MM.1S (cell line): Measurements from ENCODE around the gene FARS2.

Experiments
- DNase-seq: peaks from one replicate; pipeline ENCODE4 v3.0.0-alpha.2; 2015
- H2AFZ ChIP-seq: fragments of 300-600 bp; sonication (generic); 2 replicates; pipeline ENCODE4 v1.6.0; 2016; ENCODE audit warnings: antibody characterized with exemption, low read length
- H3F3A ChIP-seq: fragments of 300-600 bp; sonication (generic); 2 replicates; pipeline ENCODE4 v1.6.1; 2016; ENCODE audit warnings: mild to moderate bottlenecking, antibody characterized with exemption, low read length, moderate library complexity, mixed read lengths; ENCODE audit not compliant: insufficient read depth
- H3K27ac ChIP-seq: fragments of 300-600 bp; sonication (generic); 2 replicates; pipeline ENCODE4 v1.5.1; 2016; ENCODE audit warnings: mild to moderate bottlenecking, low read length
- H3K27me3 ChIP-seq: fragments of 300-600 bp; sonication (generic); replicated peaks from 2 replicates; pipeline ENCODE4 v1.6.0; 2016; ENCODE audit warnings: low read length; ENCODE audit not compliant: insufficient read depth
- H3K36me3 ChIP-seq: fragments of 300-600 bp; sonication (generic); replicated peaks from 2 replicates; pipeline ENCODE4 v1.6.1; 2016; ENCODE audit warnings: mild to moderate bottlenecking, low read length, mixed read lengths; ENCODE audit not compliant: insufficient read depth
- H3K4me1 ChIP-seq: fragments of 300-600 bp; sonication (generic); 2 replicates; pipeline ENCODE4 v1.6.1; 2016; ENCODE audit warnings: low read length, mixed read lengths
- H3K4me2 ChIP-seq: fragments of 300-600 bp; sonication (generic); 2 replicates; pipeline ENCODE4 v1.6.0; 2016; ENCODE audit warnings: low read depth, low read length
- H3K4me3 ChIP-seq: fragments of 300-600 bp; sonication (generic); 2 replicates; pipeline ENCODE4 v1.5.1; 2016; ENCODE audit warnings: low read length, mixed read lengths
- H3K79me2 ChIP-seq: fragments of 300-600 bp; sonication (generic); 2 replicates; pipeline ENCODE4 v1.6.1; 2016; ENCODE audit warnings: mixed run types, low read length, mixed read lengths
- H3K9ac ChIP-seq: fragments of 300-600 bp; sonication (generic); 2 replicates; pipeline ENCODE4 v1.6.1; 2016; ENCODE audit warnings: low read length, mixed read lengths
- H3K9me2 ChIP-seq: fragments of 300-600 bp; sonication (generic); replicated peaks from 2 replicates; pipeline ENCODE4 v1.6.1; 2016; ENCODE audit warnings: mild to moderate bottlenecking, low read length, mixed read lengths; ENCODE audit not compliant: insufficient read depth
- H3K9me3 ChIP-seq: fragments of 300-600 bp; sonication (generic); replicated peaks from 2 replicates; pipeline ENCODE4 v1.6.1; 2016; ENCODE audit warnings: mild to moderate bottlenecking, low read length, mixed read lengths; ENCODE audit not compliant: insufficient read depth
- H4K20me1 ChIP-seq: fragments of 300-600 bp; sonication (generic); 2 replicates; pipeline ENCODE4 v1.6.1; 2016; ENCODE audit warnings: mild to moderate bottlenecking, low read length, moderate library complexity, mixed read lengths; ENCODE audit not compliant: insufficient read depth
- CTCF ChIP-seq: fragments of 300-600 bp; sonication (generic); IDR thresholded peaks from 2 replicates; pipeline ENCODE4 v1.5.1; 2016; ENCODE audit warnings: antibody characterized with exemption, low read length, mixed read lengths
- EZH2 ChIP-seq: fragments of 300-600 bp; sonication (generic); optimal IDR thresholded peaks from 2 replicates; pipeline ENCODE3; 2017; ENCODE audit warnings: low read depth, mild to moderate bottlenecking, antibody characterized with exemption, low read length, mixed read lengths
- EZH2phosphoT487 ChIP-seq: fragments of 300-600 bp; sonication (generic); IDR thresholded peaks from 2 replicates; pipeline ENCODE4 v1.6.1; 2018; ENCODE audit warnings: antibody characterized with exemption, low read length

The FARS2 gene

GRCh38 chr6:5705252-5705651 is 443.9 kb downstream of the FARS2 start:
- Histone ChIP-seq H2AFZ (no peak overlapping the region), H4K20me1 (no peaks in the 10 kb centered on the region), H3K9me3 (no peaks in the 10 kb centered on the region), H3K4me1 (no peaks in the 10 kb centered on the region), H3K36me3 (no peaks in the 10 kb centered on the region), H3K79me2 (no peaks in the 10 kb centered on the region), H3K9me2 (no peaks in the 10 kb centered on the region), H3K27ac (no peak overlapping the region), H3K4me3 (no peak overlapping the region), H3K27me3 (no peaks in the 10 kb centered on the region), H3F3A (no peaks in the 10 kb centered on the region), H3K9ac (no peak overlapping the region), H3K4me2 (no peak overlapping the region)
- DNase-seq, result no peak
- TF ChIP-seq CTCF (no peak), EZH2phosphoT487 (no peak), EZH2 (no peak)

- no peaks in the 10 kb centered on the region for H3K9me2 ChIP-seq
- no peaks in the 10 kb centered on the region for H3F3A ChIP-seq
- H3K9ac ChIP-seq, result no peak overlapping the region
- H4K20me1 ChIP-seq, result no peaks in the 10 kb centered on the region
- no peak overlapping the region for H2AFZ ChIP-seq
- H3K27me3 ChIP-seq, result no peaks in the 10 kb centered on the region
- H3K9me3 ChIP-seq, result no peaks in the 10 kb centered on the region
- H3K79me2 ChIP-seq, result no peaks in the 10 kb centered on the region
- no peaks in the 10 kb centered on the region for H3K4me1 ChIP-seq
- no peak for DNase-seq
- H3K4me3 ChIP-seq, result no peak overlapping the region
- no peaks in the 10 kb centered on the region for H3K36me3 ChIP-seq
- H3K27ac ChIP-seq, result no peak overlapping the region
- no peak for TF ChIP-seq EZH2
- TF ChIP-seq CTCF, result no peak
- no peak for TF ChIP-seq EZH2phosphoT487
- H3K4me2 ChIP-seq, result no peak overlapping the region
Measured at GRCh38 chr6:5706124-5707033, 445.1 kb downstream of the FARS2 start.

- Histone ChIP-seq H3K27ac (no peak overlapping the region), H4K20me1 (no peaks in the 10 kb centered on the region), H3K9me3 (no peaks in the 10 kb centered on the region), H2AFZ (no peak overlapping the region), H3K9ac (no peak overlapping the region), H3K79me2 (no peaks in the 10 kb centered on the region), H3F3A (no peaks in the 10 kb centered on the region), H3K9me2 (no peaks in the 10 kb centered on the region), H3K4me3 (no peak overlapping the region), H3K36me3 (no peaks in the 10 kb centered on the region), H3K4me1 (no peaks in the 10 kb centered on the region), H3K27me3 (no peaks in the 10 kb centered on the region), H3K4me2 (no peak overlapping the region)
- no peak for DNase-seq
- TF ChIP-seq EZH2 (no peak), EZH2phosphoT487 (no peak), CTCF (no peak)
Measured at GRCh38 chr6:5707281-5708045, 446.1 kb downstream of the FARS2 start.
